ENCODE data around the gene TTC28. TPM values are rescaled to one million over a fixed set of nuclear protein-coding genes. Genes with fewer than 3 reads are reported as not detected.

The TTC28 gene
- total RNA-seq, 2 donors from 2014 or later, result 94.2 to 170 TPM

GRCh38 chr22:28607795-28608194 is 71.8 kb downstream of the TTC28 start:
- Histone ChIP-seq H3K27me3 (replicated peaks; ENCODE audit: insufficient read depth) (no peaks in the 10 kb centered on the region), H3K4me1 (ENCODE audit: control insufficient read depth in 1 of 2, low read depth in 2 of 2) (peaks cover 0 to 22% of the 10 kb centered on the region in 2 donors), H3K27ac (no peak overlapping the region), H3K9me3 (no peaks in the 10 kb centered on the region), H3K36me3 (no peaks in the 10 kb centered on the region), H3K4me3 (no peak overlapping the region)
- DNase-seq (ENCODE audit: low spot score) (no peak), ATAC-seq (ENCODE audit: insufficient number of reproducible peaks, low FRiP score, low read depth) (no peak)
- TF ChIP-seq, protein P1, sequence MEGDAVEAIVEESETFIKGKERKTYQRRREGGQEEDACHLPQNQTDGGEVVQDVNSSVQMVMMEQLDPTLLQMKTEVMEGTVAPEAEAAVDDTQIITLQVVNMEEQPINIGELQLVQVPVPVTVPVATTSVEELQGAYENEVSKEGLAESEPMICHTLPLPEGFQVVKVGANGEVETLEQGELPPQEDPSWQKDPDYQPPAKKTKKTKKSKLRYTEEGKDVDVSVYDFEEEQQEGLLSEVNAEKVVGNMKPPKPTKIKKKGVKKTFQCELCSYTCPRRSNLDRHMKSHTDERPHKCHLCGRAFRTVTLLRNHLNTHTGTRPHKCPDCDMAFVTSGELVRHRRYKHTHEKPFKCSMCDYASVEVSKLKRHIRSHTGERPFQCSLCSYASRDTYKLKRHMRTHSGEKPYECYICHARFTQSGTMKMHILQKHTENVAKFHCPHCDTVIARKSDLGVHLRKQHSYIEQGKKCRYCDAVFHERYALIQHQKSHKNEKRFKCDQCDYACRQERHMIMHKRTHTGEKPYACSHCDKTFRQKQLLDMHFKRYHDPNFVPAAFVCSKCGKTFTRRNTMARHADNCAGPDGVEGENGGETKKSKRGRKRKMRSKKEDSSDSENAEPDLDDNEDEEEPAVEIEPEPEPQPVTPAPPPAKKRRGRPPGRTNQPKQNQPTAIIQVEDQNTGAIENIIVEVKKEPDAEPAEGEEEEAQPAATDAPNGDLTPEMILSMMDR (IDR thresholded peaks at IDR 0.05), result no peak

GRCh38 chr22:28604966-28605761 is 74.5 kb downstream of the TTC28 start:
- H3K27me3 ChIP-seq (replicated peaks; ENCODE audit: insufficient read depth), result no peaks in the 10 kb centered on the region
- TF ChIP-seq, protein P1 (IDR thresholded peaks at IDR 0.05), result no peak
- no peak for ATAC-seq (ENCODE audit: insufficient number of reproducible peaks, low FRiP score, low read depth)
- H3K4me1 ChIP-seq (ENCODE audit: control insufficient read depth in 1 of 2, low read depth in 2 of 2), result peaks cover 0 to 22% of the 10 kb centered on the region in 2 donors
- no peaks in the 10 kb centered on the region for H3K36me3 ChIP-seq
- no peak overlapping the region for H3K4me3 ChIP-seq
- H3K9me3 ChIP-seq, result no peaks in the 10 kb centered on the region
- DNase-seq (ENCODE audit: low spot score), result no peak
- no peak overlapping the region for H3K27ac ChIP-seq

GRCh38 chr22:28601915-28602314 is 77.7 kb downstream of the TTC28 start:
- TF ChIP-seq, protein P1 (IDR thresholded peaks at IDR 0.05), result no peak
- no peaks in the 10 kb centered on the region for H3K27me3 ChIP-seq (replicated peaks; ENCODE audit: insufficient read depth)
- H3K27ac ChIP-seq, result no peak overlapping the region
- DNase-seq (ENCODE audit: low spot score), result no peak
- H3K9me3 ChIP-seq, result no peaks in the 10 kb centered on the region
- H3K4me1 ChIP-seq (ENCODE audit: control insufficient read depth in 1 of 2, low read depth in 2 of 2), result no peaks in the 10 kb centered on the region
- H3K4me3 ChIP-seq, result no peak overlapping the region
- H3K36me3 ChIP-seq, result no peaks in the 10 kb centered on the region
- ATAC-seq (ENCODE audit: insufficient number of reproducible peaks, low FRiP score, low read depth), result no peak

GRCh38 chr22:28600546-28601143 is 79.0 kb downstream of the TTC28 start:
- Histone ChIP-seq H3K27ac (no peak overlapping the region), H3K4me3 (no peak overlapping the region), H3K4me1 (ENCODE audit: control insufficient read depth in 1 of 2, low read depth in 2 of 2) (no peaks in the 10 kb centered on the region), H3K36me3 (no peaks in the 10 kb centered on the region), H3K27me3 (replicated peaks; ENCODE audit: insufficient read depth) (no peaks in the 10 kb centered on the region), H3K9me3 (no peaks in the 10 kb centered on the region)
- ATAC-seq (ENCODE audit: insufficient number of reproducible peaks, low FRiP score, low read depth) (no peak), DNase-seq (ENCODE audit: low spot score) (no peak)
- TF ChIP-seq, protein P1 (IDR thresholded peaks at IDR 0.05), result peak; percentile 41

DNA sequence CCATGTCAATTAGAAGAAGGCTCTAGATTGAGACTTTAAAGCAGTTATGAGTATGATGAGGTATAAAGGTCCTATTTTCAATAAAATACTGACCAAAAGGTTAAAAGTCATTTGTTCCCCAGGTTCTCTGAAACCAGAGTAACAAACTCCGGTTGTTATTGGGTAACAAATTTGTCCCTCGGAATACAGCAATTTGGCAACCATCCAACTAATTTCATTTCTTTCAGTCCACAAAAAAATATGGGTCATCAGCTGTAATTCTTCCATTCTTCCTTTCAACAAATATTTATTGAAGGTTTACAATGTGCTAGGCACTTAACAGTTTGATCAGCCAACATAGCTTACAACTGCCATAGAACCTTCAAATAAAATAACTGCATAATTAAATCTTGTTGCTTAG is 79.9 kb downstream of the TTC28 start:
- no peaks in the 10 kb centered on the region for H3K36me3 ChIP-seq
- H3K4me3 ChIP-seq, result no peak overlapping the region
- ATAC-seq (ENCODE audit: insufficient number of reproducible peaks, low FRiP score, low read depth), result no peak
- H3K27me3 ChIP-seq (replicated peaks; ENCODE audit: insufficient read depth), result no peaks in the 10 kb centered on the region
- no peak for DNase-seq (ENCODE audit: low spot score)
- H3K27ac ChIP-seq, result no peak overlapping the region
- H3K9me3 ChIP-seq, result no peaks in the 10 kb centered on the region
- H3K4me1 ChIP-seq (ENCODE audit: control insufficient read depth in 1 of 2, low read depth in 2 of 2), result no peaks in the 10 kb centered on the region
- TF ChIP-seq, protein P1 (IDR thresholded peaks at IDR 0.05), result no peak

Data from thoracic aorta (tissue), 2 donors.